ENCODE data around the gene SLC2A5.

The SLC2A5 gene

GRCh38 chr1:9100471-9101043, 31.1 kb upstream of the SLC2A5 start:
- Histone ChIP-seq H3K79me2 (ENCODE audit: insufficient read depth, low read length) (no peaks in the 10 kb centered on the region), H3K4me2 (ENCODE audit: low read depth, low read length, poor library complexity, severe bottlenecking) (no peak overlapping the region), H3K27me3 (ENCODE audit: low read length) (no peaks in the 10 kb centered on the region), H3K9ac (ENCODE audit: low read length) (no peak overlapping the region), H3K27ac (ENCODE audit: low read depth, low read length) (no peak overlapping the region), H2AFZ (ENCODE audit: low read depth, low read length, severe bottlenecking) (no peak overlapping the region), H3K4me3 (ENCODE audit: insufficient read depth, low read length, poor library complexity, severe bottlenecking) (no peak overlapping the region), H3F3A (ENCODE audit: insufficient read depth) (no peaks in the 10 kb centered on the region), H3K9me2 (replicated peaks; ENCODE audit: insufficient read depth, low read length) (no peaks in the 10 kb centered on the region), H3K36me3 (ENCODE audit: low read length) (no peaks in the 10 kb centered on the region), H4K20me1 (ENCODE audit: low read depth, low read length) (no peaks in the 10 kb centered on the region), H3K9me3 (ENCODE audit: insufficient read depth, low read length) (no peaks in the 10 kb centered on the region)
- TF ChIP-seq EZH2phosphoT487 (conservative IDR thresholded peaks at IDR 0.05; ENCODE audit: low read length) (no peak), CTCF (IDR thresholded peaks at IDR 0.05; ENCODE audit: insufficient read depth, low read length, poor library complexity, severe bottlenecking) (no peak)

- TF ChIP-seq CTCF (IDR thresholded peaks at IDR 0.05; ENCODE audit: insufficient read depth, low read length, poor library complexity, severe bottlenecking) (no peak), EZH2phosphoT487 (conservative IDR thresholded peaks at IDR 0.05; ENCODE audit: low read length) (no peak)
- Histone ChIP-seq H3K79me2 (ENCODE audit: insufficient read depth, low read length) (no peaks in the 10 kb centered on the region), H3K27me3 (ENCODE audit: low read length) (no peaks in the 10 kb centered on the region), H3K9ac (ENCODE audit: low read length) (no peak overlapping the region), H3F3A (ENCODE audit: insufficient read depth) (no peaks in the 10 kb centered on the region), H2AFZ (ENCODE audit: low read depth, low read length, severe bottlenecking) (no peak overlapping the region), H3K9me3 (ENCODE audit: insufficient read depth, low read length) (no peaks in the 10 kb centered on the region), H3K9me2 (replicated peaks; ENCODE audit: insufficient read depth, low read length) (no peaks in the 10 kb centered on the region), H3K4me2 (ENCODE audit: low read depth, low read length, poor library complexity, severe bottlenecking) (no peak overlapping the region), H3K27ac (ENCODE audit: low read depth, low read length) (no peak overlapping the region), H3K4me3 (ENCODE audit: insufficient read depth, low read length, poor library complexity, severe bottlenecking) (no peak overlapping the region), H4K20me1 (ENCODE audit: low read depth, low read length) (no peaks in the 10 kb centered on the region), H3K36me3 (ENCODE audit: low read length) (no peaks in the 10 kb centered on the region)
These were observed 30.1 kb upstream of the SLC2A5 start for GRCh38 chr1:9099555-9099954.

GRCh38 chr1:9097947-9098705, 28.7 kb upstream of the SLC2A5 start:
- Histone ChIP-seq H3K9me3 (ENCODE audit: insufficient read depth, low read length) (no peaks in the 10 kb centered on the region), H3K27ac (ENCODE audit: low read depth, low read length) (no peak overlapping the region), H3K9ac (ENCODE audit: low read length) (no peak overlapping the region), H3K9me2 (replicated peaks; ENCODE audit: insufficient read depth, low read length) (no peaks in the 10 kb centered on the region), H3K79me2 (ENCODE audit: insufficient read depth, low read length) (no peaks in the 10 kb centered on the region), H3K36me3 (ENCODE audit: low read length) (no peaks in the 10 kb centered on the region), H3K4me2 (ENCODE audit: low read depth, low read length, poor library complexity, severe bottlenecking) (no peak overlapping the region), H3K4me3 (ENCODE audit: insufficient read depth, low read length, poor library complexity, severe bottlenecking) (no peak overlapping the region), H3K27me3 (ENCODE audit: low read length) (no peaks in the 10 kb centered on the region), H3F3A (ENCODE audit: insufficient read depth) (no peaks in the 10 kb centered on the region), H2AFZ (ENCODE audit: low read depth, low read length, severe bottlenecking) (no peak overlapping the region), H4K20me1 (ENCODE audit: low read depth, low read length) (no peaks in the 10 kb centered on the region)
- no peak for TF ChIP-seq CTCF (IDR thresholded peaks at IDR 0.05; ENCODE audit: insufficient read depth, low read length, poor library complexity, severe bottlenecking)
- TF ChIP-seq EZH2phosphoT487 (conservative IDR thresholded peaks at IDR 0.05; ENCODE audit: low read length) = no peak
